K562 (cell line): ENCODE data around the gene EPHB3.

Source experiments
- BHLHE40 ChIP-seq: IDR thresholded peaks from 2 replicates; pipeline ENCODE4 v1.6.1; 2011; ENCODE audit warnings: low read length, improper control_type of control experiment
- CAMTA2 ChIP-seq: fragments of 250-450 bp; sonication (Bioruptor Pico); conservative IDR thresholded peaks from 2 replicates; pipeline ENCODE4 v1.5.1; 2022
- CSDE1 ChIP-seq, 2 experiments: fragments of 450-650 bp; IDR thresholded peaks; 2 replicates each; pipeline ENCODE4 v1.6.1; 2016; ENCODE audit warnings: mild to moderate bottlenecking in 1 of 2
- CTCF ChIP-seq, 3 experiments: IDR thresholded peaks in 2 of 3; conservative IDR thresholded peaks in 1 of 3; 2 replicates each; pipeline ENCODE4 v1.5.1; 2011 to 2012; ENCODE audit warnings: low read length in 3 of 3, mild to moderate bottlenecking in 3 of 3, control low read depth in 2 of 3, improper control_type of control experiment in 1 of 3, inconsistent platforms in 1 of 3, low read depth in 1 of 3, mixed read lengths in 1 of 3, moderate library complexity in 1 of 3; ENCODE audit not compliant: insufficient read depth in 2 of 3
- EP300 ChIP-seq: IDR thresholded peaks from 2 replicates; pipeline ENCODE4 v1.6.1; 2012; ENCODE audit warnings: low read length, improper control_type of control experiment
- SMARCA5 ChIP-seq: fragments of 450-650 bp; IDR thresholded peaks from 2 replicates; pipeline ENCODE4 v1.6.1; 2016
- YY1 ChIP-seq, 3 experiments: IDR thresholded peaks; 2 replicates each; pipeline ENCODE4 v1.6.1; 2011; ENCODE audit warnings: low read length in 2 of 3, mild to moderate bottlenecking in 2 of 3, moderate library complexity in 2 of 3, borderline replicate concordance in 1 of 3, control low read depth in 1 of 3, low read depth in 1 of 3; ENCODE audit not compliant: insufficient read depth in 3 of 3, insufficient replicate concordance in 2 of 3, control insufficient read depth in 1 of 3, insufficient read length in 1 of 3; ENCODE audit errors: extremely low read depth in 1 of 3
- ZFX ChIP-seq: sonication (generic); formaldehyde crosslinking; IDR thresholded peaks from 2 replicates; pipeline ENCODE4 v1.8.0; 2022; ENCODE audit warnings: mild to moderate bottlenecking, missing genetic modification reagents, moderate library complexity
- ZNF407 ChIP-seq: fragments of 450-650 bp; IDR thresholded peaks from 2 replicates; pipeline ENCODE4 v1.6.1; 2016; ENCODE audit warnings: low read depth
- ZNF583 ChIP-seq: fragments of 250-450 bp; sonication (Bioruptor Pico); IDR thresholded peaks from 2 replicates; pipeline ENCODE4 v1.4.0; 2020
- ZNF778 ChIP-seq: fragments of 450-650 bp; formaldehyde crosslinking; IDR thresholded peaks from 2 replicates; pipeline ENCODE4 v1.4.0; 2020; ENCODE audit warnings: mild to moderate bottlenecking, moderate library complexity
- TF ChIP-seq, protein P1 (sequence below): sonication (generic); formaldehyde crosslinking; IDR thresholded peaks from 2 replicates; pipeline ENCODE4 v1.8.1; 2022; ENCODE audit warnings: missing genetic modification reagents
- TF ChIP-seq, protein P2 (sequence below): fragments of 150-350 bp; conservative IDR thresholded peaks from 2 replicates; pipeline ENCODE4 v1.6.1; 2014; ENCODE audit warnings: low read length

DNA sequence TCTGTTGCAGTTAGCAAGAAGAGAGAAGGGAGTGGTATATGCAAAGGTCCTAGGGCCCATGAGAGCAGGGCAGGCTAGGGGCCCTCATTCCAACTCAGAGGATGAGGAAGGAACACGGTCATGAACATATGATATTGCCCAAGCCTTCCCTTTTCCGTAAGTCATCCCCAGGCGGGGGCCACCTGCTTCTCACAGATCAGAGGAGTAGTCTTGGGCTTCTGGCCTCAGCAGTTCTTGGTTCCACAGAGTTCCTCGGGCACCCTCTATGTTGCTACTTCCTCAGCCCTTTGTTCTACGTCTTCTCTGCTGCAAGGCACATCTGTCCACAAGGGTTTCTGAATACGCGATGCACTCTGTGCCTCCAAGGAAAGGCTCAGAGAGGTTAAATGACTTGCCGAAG is 25.3 kb downstream of the EPHB3 start:
- TF ChIP-seq BHLHE40 (no peak), CTCF (IDR thresholded peaks at IDR 0.05 in 2 of 3, conservative IDR thresholded peaks at IDR 0.05 in 1 of 3; ENCODE audit: insufficient read depth in 2 of 3, low read depth in 1 of 3, low read length in 3 of 3) (no peak), CAMTA2 (CRISPR knock-in tag) (no peak), EP300 (no peak), ZFX (CRISPR knock-in tag) (no peak), ZNF778 (CRISPR knock-in tag) (no peak), CSDE1 (IDR thresholded peaks at IDR 0.05) (no peak), ZNF583 (CRISPR knock-in tag) (no peak), SMARCA5 (no peak), ZNF407 (no peak), YY1 (IDR thresholded peaks at IDR 0.05; ENCODE audit: borderline replicate concordance in 1 of 3, control insufficient read depth in 1 of 3, extremely low read depth in 1 of 3, insufficient read depth in 3 of 3, insufficient read length in 1 of 3, insufficient replicate concordance in 2 of 3, low read depth in 1 of 3, low read length in 2 of 3) (no peak)
- TF ChIP-seq, protein P1, sequence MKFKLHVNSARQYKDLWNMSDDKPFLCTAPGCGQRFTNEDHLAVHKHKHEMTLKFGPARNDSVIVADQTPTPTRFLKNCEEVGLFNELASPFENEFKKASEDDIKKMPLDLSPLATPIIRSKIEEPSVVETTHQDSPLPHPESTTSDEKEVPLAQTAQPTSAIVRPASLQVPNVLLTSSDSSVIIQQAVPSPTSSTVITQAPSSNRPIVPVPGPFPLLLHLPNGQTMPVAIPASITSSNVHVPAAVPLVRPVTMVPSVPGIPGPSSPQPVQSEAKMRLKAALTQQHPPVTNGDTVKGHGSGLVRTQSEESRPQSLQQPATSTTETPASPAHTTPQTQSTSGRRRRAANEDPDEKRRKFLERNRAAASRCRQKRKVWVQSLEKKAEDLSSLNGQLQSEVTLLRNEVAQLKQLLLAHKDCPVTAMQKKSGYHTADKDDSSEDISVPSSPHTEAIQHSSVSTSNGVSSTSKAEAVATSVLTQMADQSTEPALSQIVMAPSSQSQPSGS (CRISPR knock-in tag) = no peak
- TF ChIP-seq, protein P2, sequence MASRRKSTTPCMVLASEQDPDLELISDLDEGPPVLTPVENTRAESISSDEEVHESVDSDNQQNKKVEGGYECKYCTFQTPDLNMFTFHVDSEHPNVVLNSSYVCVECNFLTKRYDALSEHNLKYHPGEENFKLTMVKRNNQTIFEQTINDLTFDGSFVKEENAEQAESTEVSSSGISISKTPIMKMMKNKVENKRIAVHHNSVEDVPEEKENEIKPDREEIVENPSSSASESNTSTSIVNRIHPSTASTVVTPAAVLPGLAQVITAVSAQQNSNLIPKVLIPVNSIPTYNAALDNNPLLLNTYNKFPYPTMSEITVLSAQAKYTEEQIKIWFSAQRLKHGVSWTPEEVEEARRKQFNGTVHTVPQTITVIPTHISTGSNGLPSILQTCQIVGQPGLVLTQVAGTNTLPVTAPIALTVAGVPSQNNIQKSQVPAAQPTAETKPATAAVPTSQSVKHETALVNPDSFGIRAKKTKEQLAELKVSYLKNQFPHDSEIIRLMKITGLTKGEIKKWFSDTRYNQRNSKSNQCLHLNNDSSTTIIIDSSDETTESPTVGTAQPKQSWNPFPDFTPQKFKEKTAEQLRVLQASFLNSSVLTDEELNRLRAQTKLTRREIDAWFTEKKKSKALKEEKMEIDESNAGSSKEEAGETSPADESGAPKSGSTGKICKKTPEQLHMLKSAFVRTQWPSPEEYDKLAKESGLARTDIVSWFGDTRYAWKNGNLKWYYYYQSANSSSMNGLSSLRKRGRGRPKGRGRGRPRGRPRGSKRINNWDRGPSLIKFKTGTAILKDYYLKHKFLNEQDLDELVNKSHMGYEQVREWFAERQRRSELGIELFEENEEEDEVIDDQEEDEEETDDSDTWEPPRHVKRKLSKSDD = no peak
